Activated T-cell treated with anti-CD3 and anti-CD28 coated beads, Interleukin-2, amount 50 U/mL, for 4 hours (primary cell): ENCODE data around the gene CDHR2. TPM values are rescaled to one million over a fixed set of nuclear protein-coding genes. Genes with fewer than 3 reads are reported as not detected.

Source experiments
- ATAC-seq, 2 donors: fragments of 200-7000 bp; cut with Tn5 transposase; one replicate each; pipeline ENCODE4 v1.10.0; 2021
- DNase-seq: peaks from one replicate; pipeline ENCODE4 v3.0.0-alpha.2; 2020
- H3K27me3 Mint-ChIP-seq: one replicate; pipeline ENCODE4 v1.8.0; 2021; ENCODE audit warnings: low read depth, mixed read lengths
- H3K36me3 Mint-ChIP-seq: one replicate; pipeline ENCODE4 v1.8.0; 2022; ENCODE audit warnings: mixed read lengths; ENCODE audit not compliant: insufficient read depth
- H3K4me1 Mint-ChIP-seq: one replicate; pipeline ENCODE4 v1.8.0; 2021; ENCODE audit warnings: low read depth, mixed read lengths
- H3K4me3 Mint-ChIP-seq: one replicate; pipeline ENCODE4 v1.8.0; 2021; ENCODE audit warnings: mild to moderate bottlenecking, moderate library complexity, mixed read lengths
- H3K9me3 Mint-ChIP-seq: one replicate; pipeline ENCODE4 v1.8.0; 2021; ENCODE audit warnings: mixed read lengths
- total RNA-seq, 3 donors: library from RNA; stranded (reverse); gene quantifications; one replicate each; pipeline ENCODE4 v1.2.1, GENCODE V29; 2021

CDHR2 gene
- total RNA-seq, 3 donors from 2014 or later, result 0.29 to 0.43 (median 0.33) TPM

- peak overlapping the region; percentile 97 for H3K4me3 Mint-ChIP-seq
- H3K36me3 Mint-ChIP-seq, result peaks cover 7% of the 10 kb centered on the region
- no peaks in the 10 kb centered on the region for H3K27me3 Mint-ChIP-seq
- H3K4me1 Mint-ChIP-seq, result peaks cover 46% of the 10 kb centered on the region
- no peak for ATAC-seq
- no peaks in the 10 kb centered on the region for H3K9me3 Mint-ChIP-seq
- no peak for DNase-seq
These were observed 16.3 kb upstream of the CDHR2 start for GRCh38 chr5:176532795-176533194.

GRCh38 chr5:176533390-176533789 lies 15.8 kb upstream of the CDHR2 start:
- Mint-ChIP-seq H3K9me3 (no peaks in the 10 kb centered on the region), H3K4me1 (peaks cover 52% of the 10 kb centered on the region), H3K27me3 (no peaks in the 10 kb centered on the region), H3K36me3 (peaks cover 7% of the 10 kb centered on the region), H3K4me3 (peak overlapping the region; percentile 97)
- DNase-seq (no peak), ATAC-seq (no peak)

- ATAC-seq (no peak), DNase-seq (peak; percentile 31)
- H3K36me3 Mint-ChIP-seq, result peaks cover 7% of the 10 kb centered on the region
- H3K9me3 Mint-ChIP-seq, result no peaks in the 10 kb centered on the region
- H3K4me3 Mint-ChIP-seq, result peak overlapping the region; percentile 97
- no peaks in the 10 kb centered on the region for H3K27me3 Mint-ChIP-seq
- peaks cover 55% of the 10 kb centered on the region for H3K4me1 Mint-ChIP-seq
These were observed 15.1 kb upstream of the CDHR2 start for GRCh38 chr5:176533894-176534611.

GRCh38 chr5:176534640-176535039 lies 14.5 kb upstream of the CDHR2 start:
- Mint-ChIP-seq H3K27me3 (no peaks in the 10 kb centered on the region), H3K4me1 (peaks cover 55% of the 10 kb centered on the region), H3K9me3 (no peaks in the 10 kb centered on the region), H3K4me3 (peak overlapping the region; percentile 97), H3K36me3 (peaks cover 6% of the 10 kb centered on the region)
- no peak for ATAC-seq
- DNase-seq, result no peak

- Mint-ChIP-seq H3K9me3 (no peaks in the 10 kb centered on the region), H3K4me3 (peak overlapping the region; percentile 97), H3K4me1 (peaks cover 58% of the 10 kb centered on the region), H3K36me3 (peaks cover 4% of the 10 kb centered on the region), H3K27me3 (no peaks in the 10 kb centered on the region)
- no peak for DNase-seq
- no peak for ATAC-seq
These were observed 14.0 kb upstream of the CDHR2 start for GRCh38 chr5:176535101-176535663.

- Mint-ChIP-seq H3K4me3 (peak overlapping the region; percentile 97), H3K36me3 (peaks cover 4% of the 10 kb centered on the region), H3K27me3 (no peaks in the 10 kb centered on the region), H3K9me3 (no peaks in the 10 kb centered on the region), H3K4me1 (peaks cover 63% of the 10 kb centered on the region)
- DNase-seq (no peak), ATAC-seq (no peak)
These were observed 13.4 kb upstream of the CDHR2 start for GRCh38 chr5:176535664-176536131.

GRCh38 chr5:176536132-176536901 lies 12.8 kb upstream of the CDHR2 start:
- ATAC-seq, result peak; percentile 29 to 30
- Mint-ChIP-seq H3K4me3 (peak overlapping the region; percentile 97), H3K9me3 (no peaks in the 10 kb centered on the region), H3K36me3 (peaks cover under 1% of the 10 kb centered on the region), H3K4me1 (peaks cover 64% of the 10 kb centered on the region), H3K27me3 (no peaks in the 10 kb centered on the region)
- DNase-seq, result peak; percentile 74

GRCh38 chr5:176536902-176537553 lies 12.1 kb upstream of the CDHR2 start, which contains the start of gene RNF44:
Gene RNF44, minus strand, starts transcription at chr5:176537402. Its CDS starts 4,930 bp downstream, at chr5:176532472.
- ATAC-seq, result peak; percentile 68 to 70

GRCh38 chr5:176537554-176538229 lies 11.4 kb upstream of the CDHR2 start:
- no peaks in the 10 kb centered on the region for H3K27me3 Mint-ChIP-seq
- peak; percentile 77 to 80 for ATAC-seq
- H3K4me3 Mint-ChIP-seq, result peak overlapping the region; percentile 97
- DNase-seq, result peak; percentile 95
- H3K4me1 Mint-ChIP-seq, result peaks cover 71% of the 10 kb centered on the region
- no peaks in the 10 kb centered on the region for H3K36me3 Mint-ChIP-seq
- H3K9me3 Mint-ChIP-seq, result no peaks in the 10 kb centered on the region

More at GRCh38 chr5:176536902-176537553, 12.1 kb upstream of the CDHR2 start, which contains the start of gene RNF44:
- H3K27me3 Mint-ChIP-seq, result no peaks in the 10 kb centered on the region
- peak; percentile 98 for DNase-seq
- peak within 1 kb of the TSS; percentile 97 for H3K4me3 Mint-ChIP-seq
- H3K4me1 Mint-ChIP-seq, result peaks cover 65% of the 10 kb centered on the region
- H3K36me3 Mint-ChIP-seq, result no peaks in the 10 kb centered on the region
- no peaks in the 10 kb centered on the region for H3K9me3 Mint-ChIP-seq

GRCh38 chr5:176538230-176538988 lies 10.7 kb upstream of the CDHR2 start:
- no peaks in the 10 kb centered on the region for H3K9me3 Mint-ChIP-seq
- H3K4me3 Mint-ChIP-seq, result peak overlapping the region; percentile 97
- H3K36me3 Mint-ChIP-seq, result no peaks in the 10 kb centered on the region
- peaks cover 64% of the 10 kb centered on the region for H3K4me1 Mint-ChIP-seq
- H3K27me3 Mint-ChIP-seq, result no peaks in the 10 kb centered on the region
- ATAC-seq (no peak), DNase-seq (no peak)

GRCh38 chr5:176538989-176539384 lies 10.2 kb upstream of the CDHR2 start:
- Mint-ChIP-seq H3K36me3 (no peaks in the 10 kb centered on the region), H3K4me3 (no peak overlapping the region)
- DNase-seq, result no peak

GRCh38 chr5:176540476-176540899 lies 8.7 kb upstream of the CDHR2 start:
- no peaks in the 10 kb centered on the region for H3K36me3 Mint-ChIP-seq
- ATAC-seq, result no peak
- H3K4me1 Mint-ChIP-seq, result peaks cover 59% of the 10 kb centered on the region
- no peaks in the 10 kb centered on the region for H3K9me3 Mint-ChIP-seq
- no peaks in the 10 kb centered on the region for H3K27me3 Mint-ChIP-seq
- DNase-seq, result no peak
- H3K4me3 Mint-ChIP-seq, result peak overlapping the region; percentile 46

More at GRCh38 chr5:176538989-176539384, 10.2 kb upstream of the CDHR2 start:
- ATAC-seq, result no peak
- H3K9me3 Mint-ChIP-seq, result no peaks in the 10 kb centered on the region
- H3K4me1 Mint-ChIP-seq, result peaks cover 60% of the 10 kb centered on the region
- no peaks in the 10 kb centered on the region for H3K27me3 Mint-ChIP-seq

- Mint-ChIP-seq H3K4me3 (peak overlapping the region; percentile 83), H3K9me3 (no peaks in the 10 kb centered on the region), H3K36me3 (no peaks in the 10 kb centered on the region), H3K27me3 (no peaks in the 10 kb centered on the region), H3K4me1 (peaks cover 63% of the 10 kb centered on the region)
- no peak for DNase-seq
- ATAC-seq, result no peak
These were observed 8.2 kb upstream of the CDHR2 start for GRCh38 chr5:176540956-176541337.
